Neural progenitor cell (in vitro differentiated cells): Measurements from ENCODE around the gene TRAPPC10. TPM values are rescaled to one million over a fixed set of nuclear protein-coding genes. Genes with fewer than 3 reads are reported as not detected.
A peak's percentile ranks its signal among the peaks of the same experiment; 100 is the strongest.

ENCODE experiments used
- DNase-seq: peaks from one replicate; pipeline ENCODE4 v3.0.0-alpha.2; 2016; ENCODE audit warnings: low spot score
- H2AFZ ChIP-seq: fragments of 200-600 bp; sonication (generic); replicated peaks from 2 replicates; pipeline ENCODE4 v1.6.1; 2016; ENCODE audit warnings: antibody characterized with exemption
- H3F3A ChIP-seq: fragments of 200-600 bp; sonication (generic); 2 replicates; pipeline ENCODE4 v1.6.1; 2016; ENCODE audit warnings: antibody characterized with exemption, low read depth
- H3K27ac ChIP-seq: fragments of 200-600 bp; sonication (generic); 2 replicates; pipeline ENCODE4 v1.5.1; 2016; ENCODE audit warnings: mild to moderate bottlenecking
- H3K27me3 ChIP-seq: fragments of 200-600 bp; sonication (generic); 2 replicates; pipeline ENCODE4 v1.6.1; 2016; ENCODE audit warnings: mild to moderate bottlenecking, moderate library complexity
- H3K36me3 ChIP-seq: fragments of 200-600 bp; sonication (generic); 2 replicates; pipeline ENCODE4 v1.5.1; 2016
- H3K4me1 ChIP-seq: fragments of 200-600 bp; sonication (generic); 2 replicates; pipeline ENCODE4 v1.6.1; 2016; ENCODE audit warnings: mixed run types
- H3K4me2 ChIP-seq: fragments of 200-600 bp; sonication (generic); 2 replicates; pipeline ENCODE4 v1.6.1; 2016
- H3K4me3 ChIP-seq: fragments of 200-600 bp; sonication (generic); 2 replicates; pipeline ENCODE4 v1.5.1; 2016
- H3K79me2 ChIP-seq: fragments of 200-600 bp; sonication (generic); 2 replicates; pipeline ENCODE4 v1.6.1; 2016; ENCODE audit warnings: low read depth
- H3K9ac ChIP-seq: fragments of 200-600 bp; sonication (generic); 2 replicates; pipeline ENCODE4 v1.6.1; 2016
- H3K9me3 ChIP-seq: fragments of 200-600 bp; sonication (generic); 2 replicates; pipeline ENCODE4 v1.5.1; 2016; ENCODE audit warnings: low read depth
- H4K20me1 ChIP-seq: fragments of 200-600 bp; sonication (generic); 2 replicates; pipeline ENCODE4 v1.6.1; 2016; ENCODE audit warnings: low read depth
- H3K27ac Mint-ChIP-seq: 3 replicates; pipeline ENCODE4 v1.8.0; 2021; ENCODE audit warnings: mixed read lengths
- H3K27me3 Mint-ChIP-seq: 2 replicates; pipeline ENCODE4 v1.8.0; 2022; ENCODE audit warnings: low read depth, mild to moderate bottlenecking, inconsistent platforms, moderate library complexity, mixed read lengths; ENCODE audit not compliant: insufficient read depth
- H3K36me3 Mint-ChIP-seq: 3 replicates; pipeline ENCODE4 v1.8.0; 2021; ENCODE audit warnings: mixed read lengths
- H3K4me1 Mint-ChIP-seq: 3 replicates; pipeline ENCODE4 v1.8.0; 2021; ENCODE audit warnings: mixed read lengths
- H3K4me3 Mint-ChIP-seq: 3 replicates; pipeline ENCODE4 v1.8.0; 2021; ENCODE audit warnings: mild to moderate bottlenecking, moderate library complexity, mixed read lengths
- H3K9me3 Mint-ChIP-seq: 3 replicates; pipeline ENCODE4 v1.8.0; 2020; ENCODE audit warnings: mixed read lengths
- CTCF ChIP-seq: fragments of 200-600 bp; sonication (generic); IDR thresholded peaks from 2 replicates; pipeline ENCODE4 v1.5.1; 2017; ENCODE audit warnings: antibody characterized with exemption, mild to moderate bottlenecking
- EZH2 ChIP-seq: fragments of 200-600 bp; sonication (generic); IDR thresholded peaks from 2 replicates; pipeline ENCODE4 v1.6.1; 2017; ENCODE audit warnings: antibody characterized with exemption, mild to moderate bottlenecking, moderate library complexity
- EZH2phosphoT487 ChIP-seq: fragments of 200-600 bp; sonication (generic); IDR thresholded peaks from 2 replicates; pipeline ENCODE4 v1.6.1; 2017; ENCODE audit warnings: antibody characterized with exemption
- total RNA-seq: library from RNA; depleted of rRNA; stranded (reverse); fragments of >200 nt; gene quantifications from 2 replicates; pipeline ENCODE4 v1.2.3, GENCODE V29; 2015; ENCODE audit warnings: low replicate concordance

Gene TRAPPC10
- total RNA-seq, 1 donor from 2014 or later: 19.8 TPM

- peak overlapping the region; percentile 57 for H3K27ac Mint-ChIP-seq
- TF ChIP-seq EZH2phosphoT487: no peak
- TF ChIP-seq CTCF: no peak
- no peak for TF ChIP-seq EZH2
Observed at GRCh38 chr21:44049182-44049581, 37.1 kb downstream of the TRAPPC10 start.

GRCh38 chr21:44049606-44050005 is 37.5 kb downstream of the TRAPPC10 start:
- Mint-ChIP-seq H3K36me3 (peaks cover 11% of the 10 kb centered on the region), H3K4me1 (peaks cover 4% of the 10 kb centered on the region), H3K27ac (peak overlapping the region; percentile 57), H3K4me3 (no peak overlapping the region), H3K9me3 (no peaks in the 10 kb centered on the region), H3K27me3 (no peaks in the 10 kb centered on the region)
- Histone ChIP-seq H3K9ac (no peak overlapping the region), H3K79me2 (peaks cover 42% of the 10 kb centered on the region), H3K4me1 (peaks cover 9% of the 10 kb centered on the region), H3F3A (no peaks in the 10 kb centered on the region), H4K20me1 (peaks cover 25% of the 10 kb centered on the region), H3K27ac (no peak overlapping the region), H3K36me3 (no peaks in the 10 kb centered on the region), H3K4me2 (no peak overlapping the region), H3K4me3 (no peak overlapping the region), H3K27me3 (no peaks in the 10 kb centered on the region), H2AFZ (no peak overlapping the region), H3K9me3 (no peaks in the 10 kb centered on the region)
- TF ChIP-seq EZH2: no peak
- no peak for TF ChIP-seq CTCF
- no peak for TF ChIP-seq EZH2phosphoT487
- no peak for DNase-seq

More at GRCh38 chr21:44049182-44049581, 37.1 kb downstream of the TRAPPC10 start:
- Histone ChIP-seq H3K4me2 (no peak overlapping the region), H3K4me3 (no peak overlapping the region), H3K4me1 (peaks cover 8% of the 10 kb centered on the region), H3K9me3 (no peaks in the 10 kb centered on the region), H3K79me2 (peaks cover 42% of the 10 kb centered on the region), H4K20me1 (peaks cover 25% of the 10 kb centered on the region), H3K36me3 (no peaks in the 10 kb centered on the region), H3K27ac (no peak overlapping the region), H3K27me3 (no peaks in the 10 kb centered on the region), H3K9ac (no peak overlapping the region), H2AFZ (no peak overlapping the region), H3F3A (no peaks in the 10 kb centered on the region)
- Mint-ChIP-seq H3K36me3 (peaks cover 11% of the 10 kb centered on the region), H3K4me1 (peaks cover 3% of the 10 kb centered on the region), H3K4me3 (no peak overlapping the region), H3K27me3 (no peaks in the 10 kb centered on the region), H3K9me3 (no peaks in the 10 kb centered on the region)
- no peak for DNase-seq

- Histone ChIP-seq H3K36me3 (no peaks in the 10 kb centered on the region), H3K4me2 (no peak overlapping the region), H3F3A (no peaks in the 10 kb centered on the region), H3K4me3 (no peak overlapping the region), H3K27me3 (no peaks in the 10 kb centered on the region), H3K79me2 (peaks cover 35% of the 10 kb centered on the region), H3K4me1 (peaks cover 9% of the 10 kb centered on the region), H3K9me3 (no peaks in the 10 kb centered on the region), H3K27ac (no peak overlapping the region), H2AFZ (no peak overlapping the region), H3K9ac (no peak overlapping the region), H4K20me1 (peaks cover 25% of the 10 kb centered on the region)
- Mint-ChIP-seq H3K36me3 (peaks cover 12% of the 10 kb centered on the region), H3K27me3 (no peaks in the 10 kb centered on the region), H3K27ac (no peak overlapping the region), H3K4me3 (no peak overlapping the region), H3K9me3 (no peaks in the 10 kb centered on the region), H3K4me1 (peaks cover 6% of the 10 kb centered on the region)
- TF ChIP-seq CTCF (no peak), EZH2 (no peak), EZH2phosphoT487 (no peak)
- DNase-seq: no peak
Observed at GRCh38 chr21:44050276-44050675, 38.2 kb downstream of the TRAPPC10 start.
